IPS DF 4.7 (cell line): ENCODE data around the gene IP6K3.

Source experiments
- DNase-seq: peaks from one replicate; pipeline ENCODE4 v3.0.0-alpha.2; 2013; ENCODE audit warnings: low spot score; ENCODE audit errors: extremely low read depth

IP6K3 gene

GRCh38 chr6:33746651-33747100 lies at the start of gene IP6K3:
Gene IP6K3 (minus strand): TSS chr6:33746905. CDS start chr6:33735476, 11,429 bp downstream.
- no peak for DNase-seq

- no peak for DNase-seq
Observed at GRCh38 chr6:33794910-33795623, 48.4 kb upstream of the IP6K3 start.

DNA sequence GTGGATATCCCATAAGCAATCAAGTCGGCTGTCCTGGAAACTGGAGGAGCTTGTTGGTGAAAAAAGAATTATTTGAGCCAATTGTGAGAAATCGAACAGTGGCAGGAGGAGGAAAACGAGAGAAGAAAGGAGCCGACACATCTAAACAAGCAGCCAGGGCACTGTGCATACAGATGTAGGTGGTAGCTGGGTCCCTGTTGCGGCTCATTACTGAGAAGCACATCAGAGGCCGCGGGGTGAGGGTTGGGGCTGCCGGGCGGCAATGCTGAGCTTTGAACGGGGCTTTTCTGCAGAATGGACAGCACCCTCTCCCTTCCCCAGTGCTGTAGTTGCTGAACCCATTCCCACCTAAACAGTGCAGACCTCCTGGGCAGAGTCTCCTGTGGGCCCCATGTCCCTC lies 46.3 kb upstream of the IP6K3 start:
- no peak for DNase-seq

GRCh38 chr6:33791620-33792019 lies 44.9 kb upstream of the IP6K3 start:
- DNase-seq = no peak

GRCh38 chr6:33790910-33791309 lies 44.2 kb upstream of the IP6K3 start:
- DNase-seq = no peak

DNA sequence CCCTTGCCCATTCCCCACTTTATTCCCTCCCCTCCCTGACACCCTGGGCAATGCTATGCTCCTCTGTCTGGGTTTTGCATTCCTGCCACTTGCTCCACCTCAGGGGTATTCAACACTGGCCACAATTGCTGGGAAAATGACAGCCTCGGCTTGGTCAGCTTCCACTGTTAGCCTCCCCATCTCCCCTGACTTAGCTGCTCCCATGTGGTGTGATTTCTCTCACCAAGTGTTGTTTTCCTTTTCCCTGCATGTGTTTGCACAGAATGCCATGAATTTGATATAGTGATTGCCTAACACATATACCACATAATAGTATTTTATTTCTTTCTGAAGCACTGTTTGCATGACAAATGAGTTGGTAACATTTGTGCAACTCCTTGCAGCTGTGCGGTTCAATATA lies 43.7 kb upstream of the IP6K3 start:
- no peak for DNase-seq

- no peak for DNase-seq
Observed at GRCh38 chr6:33789550-33789895, 42.8 kb upstream of the IP6K3 start.

DNA sequence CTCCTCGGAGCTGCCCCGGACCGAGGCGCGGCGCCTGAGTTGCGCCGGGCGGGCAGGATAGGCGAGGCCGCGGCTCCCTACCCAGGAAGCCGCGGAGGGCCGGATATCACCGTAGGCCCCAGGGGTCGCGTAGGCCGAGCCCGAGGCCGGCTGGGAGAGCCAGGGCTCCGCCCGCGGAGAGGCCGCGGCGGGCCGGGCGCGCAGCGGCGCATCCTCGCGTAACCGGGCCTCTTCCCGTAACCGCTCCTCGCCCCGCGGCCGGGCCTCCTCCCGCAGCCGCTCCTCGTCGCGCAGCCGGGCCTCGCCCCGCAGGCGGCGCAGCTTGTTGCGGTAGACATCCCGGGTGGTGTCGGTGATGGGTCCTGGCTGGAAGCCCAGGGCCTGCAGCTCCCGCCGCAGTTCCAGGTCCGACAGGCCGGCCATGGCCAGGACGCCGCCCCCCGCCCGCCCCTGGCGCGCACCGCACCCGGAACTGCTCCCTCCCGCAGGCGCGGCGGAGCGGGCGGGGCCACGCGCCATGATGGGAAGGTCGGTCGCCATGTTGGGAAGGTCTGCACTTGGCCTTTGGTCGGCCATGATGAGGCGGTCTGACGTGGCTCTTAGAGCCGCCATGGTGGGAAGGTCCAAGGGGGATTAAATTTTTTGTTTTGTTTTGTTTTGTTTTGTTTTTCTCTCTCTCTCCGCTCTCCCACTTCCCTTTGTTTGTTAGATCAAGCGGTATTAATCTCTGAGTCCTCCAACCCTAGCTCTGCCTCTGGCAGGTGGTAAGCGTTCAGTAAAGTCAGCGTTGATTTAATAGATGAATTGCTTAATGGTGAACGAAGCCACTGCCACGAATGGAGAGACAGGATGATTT lies 42.2 kb upstream of the IP6K3 start, which contains the start of gene LEMD2:
LEMD2 (minus strand) TSS at position 437 of the 856 bp plus-strand sequence; CDS start at position 423, 14 bp downstream.
- no peak for DNase-seq

- no peak for DNase-seq
Observed at GRCh38 chr6:33787954-33788693, 41.4 kb upstream of the IP6K3 start.

DNA sequence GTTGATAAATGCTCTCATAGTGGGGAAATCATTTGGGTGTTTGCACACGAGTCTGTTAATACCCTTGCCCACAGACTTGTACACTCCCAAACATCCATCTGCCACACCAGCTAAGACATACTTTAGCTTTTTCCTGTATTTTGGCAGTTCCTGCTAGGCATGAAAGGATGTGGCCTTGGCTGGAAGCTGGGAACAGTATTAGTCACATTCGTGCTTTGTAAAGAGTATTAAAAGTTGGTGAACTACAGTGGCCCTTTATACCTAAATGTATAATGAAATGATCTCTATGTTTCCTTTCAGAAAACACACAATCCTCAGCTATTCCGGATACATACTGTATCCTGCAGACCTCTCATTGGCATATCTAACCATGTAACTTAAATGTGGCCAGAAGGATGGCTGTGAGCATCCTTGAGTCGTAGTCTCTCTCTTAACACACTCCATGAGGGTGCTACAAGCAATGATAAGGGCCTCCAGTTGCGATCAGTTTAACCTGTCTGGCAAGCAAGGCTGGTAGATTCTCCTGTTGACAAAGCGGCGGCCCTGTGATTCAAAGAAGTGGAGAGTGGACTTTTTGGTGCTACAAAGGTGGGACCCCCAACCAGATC lies 40.7 kb upstream of the IP6K3 start:
- DNase-seq = no peak

DNA sequence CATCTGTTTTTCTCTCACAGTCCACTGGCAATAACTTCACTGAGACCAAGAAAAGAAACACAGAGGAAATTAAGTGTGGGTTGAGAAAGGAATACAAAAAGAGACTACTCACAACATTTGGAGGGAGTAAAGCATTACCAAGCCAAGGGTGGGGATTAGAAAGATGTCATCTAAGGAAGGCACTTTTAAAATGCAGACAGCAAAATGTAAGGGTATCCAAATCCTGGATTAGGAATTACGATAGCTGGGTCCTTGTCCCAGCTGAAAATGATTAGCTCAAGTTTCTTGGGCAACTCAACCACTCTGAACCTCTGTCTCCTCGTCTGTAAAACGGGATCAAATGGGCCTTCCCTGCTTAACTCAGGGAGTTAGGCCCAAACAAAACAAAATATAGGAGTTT lies 40.0 kb upstream of the IP6K3 start:
- no peak for DNase-seq

DNA sequence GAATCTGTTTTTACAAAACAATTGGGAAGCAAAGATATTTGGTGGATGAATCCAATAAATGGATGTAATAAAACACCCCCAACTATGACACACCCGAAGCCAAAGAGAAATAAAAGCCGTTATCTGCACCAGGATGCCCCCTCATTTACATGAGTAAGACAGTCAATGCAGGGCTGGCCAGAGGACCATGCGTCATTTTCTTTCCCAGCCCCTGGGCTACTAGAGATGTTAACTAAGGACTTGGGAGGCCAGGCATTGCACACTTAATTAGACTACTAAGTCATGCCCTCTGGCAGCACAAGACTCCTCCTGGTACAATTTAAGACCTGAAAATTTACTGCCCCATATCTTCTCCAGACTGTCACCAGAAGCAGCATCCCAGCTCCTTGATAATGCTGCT lies 39.1 kb upstream of the IP6K3 start:
- no peak for DNase-seq

DNA sequence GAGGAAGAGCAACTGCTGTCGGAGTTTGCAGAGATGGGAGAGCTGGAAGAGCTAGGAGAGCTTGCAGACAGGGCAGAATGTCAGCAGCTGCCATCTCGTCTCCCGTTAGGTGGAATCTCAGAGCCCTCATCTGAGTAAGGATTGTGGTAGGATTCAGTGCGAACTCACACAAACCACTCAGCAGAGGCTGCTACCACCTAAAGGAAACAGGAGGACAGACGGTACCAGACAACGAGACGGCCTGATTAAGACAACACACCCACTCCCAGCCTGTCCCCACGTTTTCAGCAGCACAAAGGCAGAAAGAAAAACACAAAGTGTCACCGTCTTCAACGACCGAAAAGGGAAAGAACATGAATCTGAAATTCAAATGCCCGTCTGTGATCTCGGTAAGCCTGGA lies 38.1 kb upstream of the IP6K3 start:
- no peak for DNase-seq

DNA sequence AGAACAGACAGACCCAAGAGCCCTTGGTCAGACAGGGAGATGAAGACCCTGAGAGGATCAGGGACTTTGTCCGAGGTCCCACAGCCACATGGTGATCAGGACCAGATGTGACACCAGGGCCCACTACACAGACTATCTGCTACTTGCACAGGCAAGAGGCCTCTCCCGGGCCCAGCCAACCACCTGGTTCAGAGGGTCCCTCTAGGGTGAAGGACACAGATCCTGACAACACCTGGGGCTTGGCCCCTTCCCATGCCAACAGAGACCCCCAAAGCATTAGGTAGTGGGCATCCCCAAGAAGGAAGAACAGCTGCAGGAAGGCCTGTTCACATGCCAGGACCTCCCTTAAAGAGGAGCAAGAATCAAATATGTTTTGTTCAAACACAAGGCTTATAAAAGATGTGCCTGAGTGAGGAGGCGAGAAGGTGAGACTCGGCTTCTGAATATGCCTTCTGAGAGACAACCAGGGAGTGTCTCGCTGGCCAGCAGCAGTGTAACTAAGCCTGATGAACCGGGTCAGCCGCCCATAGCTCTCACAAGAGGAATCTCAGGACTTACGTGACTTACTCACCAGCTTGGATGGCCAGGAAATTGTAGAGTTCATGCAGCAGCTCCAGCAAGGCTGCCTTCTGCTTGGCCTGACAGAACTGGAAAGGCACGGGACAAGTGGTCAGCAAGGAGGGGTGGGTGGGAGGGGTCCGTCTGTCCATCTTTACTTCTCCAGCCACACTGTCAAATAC lies 37.2 kb upstream of the IP6K3 start:
- DNase-seq = no peak

DNA sequence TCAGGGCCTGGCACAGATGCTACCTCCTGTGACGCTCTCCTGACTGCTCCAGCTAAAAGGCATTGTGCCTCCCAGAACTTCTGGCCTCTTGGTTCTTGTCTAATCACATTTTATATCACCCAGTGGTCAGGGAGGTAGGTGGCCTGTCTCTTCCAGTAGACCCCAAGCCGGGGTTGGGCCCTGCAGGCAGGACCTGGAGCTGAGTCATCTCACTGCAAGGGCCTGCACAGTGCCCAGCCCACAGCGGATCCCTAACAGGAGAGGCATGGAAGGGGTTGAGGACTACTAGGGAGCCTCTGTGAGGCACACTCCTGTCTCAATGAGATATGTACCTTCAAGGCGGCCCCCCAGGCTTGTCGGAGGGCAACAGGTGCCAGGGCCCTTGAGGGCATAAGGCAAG lies 35.9 kb upstream of the IP6K3 start:
- no peak for DNase-seq

GRCh38 chr6:33781131-33781975 lies 34.6 kb upstream of the IP6K3 start:
- no peak for DNase-seq

DNA sequence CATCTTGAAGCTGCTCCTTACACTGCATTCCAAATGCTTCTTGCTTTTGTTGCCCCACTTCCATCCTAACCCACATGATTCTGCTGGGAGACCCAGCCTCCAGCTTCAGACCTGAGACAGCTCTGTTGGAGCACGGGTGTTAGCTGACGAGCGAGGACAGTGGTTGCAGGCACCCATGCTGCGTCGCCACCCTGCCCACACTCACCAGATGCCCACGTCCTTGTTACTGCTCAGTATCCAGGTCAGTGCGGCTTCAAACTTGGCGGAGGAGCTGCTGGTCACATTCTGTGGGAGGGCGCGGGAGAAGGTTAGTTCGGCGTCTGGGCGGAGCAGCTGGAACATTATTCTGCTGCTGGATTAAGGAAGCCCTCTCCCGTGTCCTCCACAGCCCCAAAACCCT lies 33.2 kb upstream of the IP6K3 start:
- DNase-seq = no peak

GRCh38 chr6:33779290-33779689 lies 32.6 kb upstream of the IP6K3 start:
- DNase-seq = no peak

GRCh38 chr6:33778444-33779121 lies 31.9 kb upstream of the IP6K3 start:
- no peak for DNase-seq
